OCI-LY7 (cell line): ENCODE data around the gene MYZAP. TPM values are rescaled to one million over a fixed set of nuclear protein-coding genes. Genes with fewer than 3 reads are reported as not detected.
"Not testable (repeated sequence)": the region's sequence is repeated elsewhere in the genome, so short reads cannot be mapped to it uniquely, and the experiment has no call there.

ENCODE experiments used
- BruUV-seq: library from RNA; stranded (reverse); fragments of 400-500 nt; replicated peaks from 2 replicates; lab custom pipeline; 2021; lab: Mats Ljungman, UMichigan
- CTCF ChIA-PET: fragments of 300-600 bp; sonication (Branson Sonifier 250); formaldehyde crosslinking; loops from one replicate; lab custom pipeline; 2022; ENCODE audit warnings: antibody characterized with exemption; ENCODE audit not compliant: unreplicated experiment; lab: Charles Lee
- POLR2A ChIA-PET: fragments of 300-600 bp; sonication (Branson Sonifier 250); formaldehyde crosslinking; loops from one replicate; lab custom pipeline; 2022; ENCODE audit warnings: antibody characterized with exemption; lab: Charles Lee
- DNase-seq: peaks from one replicate; pipeline ENCODE4 v3.0.0-alpha.2; 2015; ENCODE audit warnings: low spot score
- H2AFZ ChIP-seq: fragments of 200-600 bp; sonication (generic), shearing (Covaris generic); 2 replicates; pipeline ENCODE4 v1.6.1; 2014; ENCODE audit warnings: mild to moderate bottlenecking, antibody characterized with exemption, low read length, moderate library complexity
- H3K27ac ChIP-seq: fragments of 200-600 bp; sonication (generic); 2 replicates; pipeline ENCODE4 v1.5.1; 2014; ENCODE audit warnings: mixed run types, low read depth, mild to moderate bottlenecking, moderate library complexity, low read length, inconsistent platforms; ENCODE audit not compliant: poor library complexity, severe bottlenecking
- H3K36me3 ChIP-seq: fragments of 200-600 bp; sonication (generic); 2 replicates; pipeline ENCODE4 v1.6.1; 2014; ENCODE audit warnings: mild to moderate bottlenecking, antibody characterized with exemption, low read length, moderate library complexity, mixed read lengths; ENCODE audit not compliant: insufficient read depth
- H3K4me1 ChIP-seq: fragments of 200-600 bp; sonication (generic); 2 replicates; pipeline ENCODE4 v1.5.1; 2014; ENCODE audit warnings: mild to moderate bottlenecking, low read length; ENCODE audit not compliant: insufficient read depth, poor library complexity, severe bottlenecking
- H3K4me2 ChIP-seq: fragments of 200-600 bp; sonication (generic); 2 replicates; pipeline ENCODE4 v1.6.1; 2014; ENCODE audit warnings: mild to moderate bottlenecking, low read length
- H3K4me3 ChIP-seq: fragments of 200-600 bp; sonication (generic); 2 replicates; pipeline ENCODE4 v1.5.1; 2014; ENCODE audit warnings: mild to moderate bottlenecking, low read depth, low read length; ENCODE audit not compliant: poor library complexity, severe bottlenecking
- H3K79me2 ChIP-seq: fragments of 200-600 bp; sonication (generic); 2 replicates; pipeline ENCODE4 v1.6.1; 2016; ENCODE audit warnings: low read depth, mild to moderate bottlenecking, low read length, moderate library complexity, mixed read lengths; ENCODE audit not compliant: insufficient read depth
- H3K9me2 ChIP-seq: fragments of 200-600 bp; sonication (generic); 2 replicates; pipeline ENCODE4 v1.6.1; 2016; ENCODE audit warnings: mild to moderate bottlenecking, low read length, mixed read lengths; ENCODE audit not compliant: insufficient read depth
- H3K9me3 ChIP-seq: fragments of 200-600 bp; sonication (generic); 2 replicates; pipeline ENCODE4 v1.6.1; 2014; ENCODE audit warnings: mild to moderate bottlenecking, mixed run types, low read length, mixed read lengths
- H4K20me1 ChIP-seq: fragments of 200-600 bp; sonication (generic); 2 replicates; pipeline ENCODE4 v1.6.1; 2014; ENCODE audit warnings: mild to moderate bottlenecking, antibody characterized with exemption, low read length, moderate library complexity, mixed read lengths; ENCODE audit not compliant: insufficient read depth
- EZH2phosphoT487 ChIP-seq: fragments of 200-600 bp; sonication (generic); IDR thresholded peaks from 2 replicates; pipeline ENCODE4 v1.6.1; 2018; ENCODE audit warnings: low read depth, borderline replicate concordance, mild to moderate bottlenecking, mixed run types, antibody characterized with exemption, low read length, moderate library complexity, mixed read lengths
- intact Hi-C: fragments of 100-400 bp; cut with micrococcal nuclease; formaldehyde crosslinking; loops from one replicate; pipeline ENCODE4 v1.10.0; 2022; ENCODE audit not compliant: unreplicated experiment
- total RNA-seq, 2 experiments: library from RNA; depleted of rRNA in 1 of 2; stranded (reverse); fragments of >200 nt in 1 of 2; shearing (Covaris generic) in 1 of 2; gene quantifications; 2 replicates each; pipeline ENCODE4 v1.2.3, GENCODE V29; 2014 to 2022
- TF ChIP-seq, protein P1 (sequence below): fragments of 200-600 bp; sonication (generic); conservative IDR thresholded peaks from 2 replicates; pipeline ENCODE4 v1.5.1; 2014; ENCODE audit warnings: mild to moderate bottlenecking, antibody characterized with exemption, low read length, moderate library complexity, mixed read lengths

MYZAP gene
- total RNA-seq, 2 experiments from 2014 or later, result not detected

DNA sequence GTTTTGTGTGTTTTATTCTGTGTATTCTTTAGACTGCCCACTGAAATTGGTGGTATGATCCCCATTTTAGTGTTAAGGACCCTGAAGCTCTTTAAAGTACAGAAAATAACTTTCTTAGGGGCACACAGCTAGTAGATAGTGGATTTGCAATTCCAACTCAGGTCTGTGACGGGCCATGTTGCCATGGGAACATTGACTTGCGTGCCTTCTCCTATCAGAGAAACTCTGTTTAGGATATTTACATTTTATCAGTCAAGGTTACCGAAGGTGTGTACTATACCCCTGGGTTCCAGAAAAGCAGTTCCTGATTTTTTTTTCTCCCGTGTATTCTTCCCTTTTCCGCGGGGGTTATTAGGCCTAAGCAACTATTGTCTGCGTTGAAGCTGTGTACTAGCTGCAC lies 19.4 kb downstream of the MYZAP start:
- intact Hi-C loops, result no loop called here

DNA sequence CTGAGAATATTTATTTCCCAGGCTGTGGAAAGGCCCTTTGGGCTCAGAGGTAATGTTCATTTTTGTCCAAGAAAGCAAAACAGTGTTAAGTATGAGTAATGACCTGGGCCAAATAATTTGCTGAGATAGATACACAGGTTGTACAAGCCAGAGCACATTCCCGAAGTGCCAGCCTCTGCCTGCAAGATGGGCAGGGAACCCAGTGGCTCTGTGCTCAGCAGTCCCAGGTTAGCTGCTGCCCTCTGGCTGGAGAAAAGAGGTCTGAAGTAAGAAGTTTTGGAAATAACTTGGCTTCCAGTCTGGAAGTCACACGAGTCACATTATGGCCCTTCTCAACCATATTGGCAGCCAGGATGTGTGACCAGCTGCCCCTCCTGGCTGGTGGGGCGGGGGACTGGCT lies 20.2 kb downstream of the MYZAP start:
- no peak overlapping the region for H3K4me2 ChIP-seq
- no peaks in the 10 kb centered on the region for H4K20me1 ChIP-seq
- H3K27ac ChIP-seq, result no peak overlapping the region
- intact Hi-C loops, result no loop called here
- ChIA-PET CTCF (no interaction called here), POLR2A (no interaction called here)
- no peaks in the 10 kb centered on the region for H3K4me1 ChIP-seq
- H3K9me3 ChIP-seq, result no peaks in the 10 kb centered on the region
- H3K79me2 ChIP-seq, result no peaks in the 10 kb centered on the region
- TF ChIP-seq, protein P1, sequence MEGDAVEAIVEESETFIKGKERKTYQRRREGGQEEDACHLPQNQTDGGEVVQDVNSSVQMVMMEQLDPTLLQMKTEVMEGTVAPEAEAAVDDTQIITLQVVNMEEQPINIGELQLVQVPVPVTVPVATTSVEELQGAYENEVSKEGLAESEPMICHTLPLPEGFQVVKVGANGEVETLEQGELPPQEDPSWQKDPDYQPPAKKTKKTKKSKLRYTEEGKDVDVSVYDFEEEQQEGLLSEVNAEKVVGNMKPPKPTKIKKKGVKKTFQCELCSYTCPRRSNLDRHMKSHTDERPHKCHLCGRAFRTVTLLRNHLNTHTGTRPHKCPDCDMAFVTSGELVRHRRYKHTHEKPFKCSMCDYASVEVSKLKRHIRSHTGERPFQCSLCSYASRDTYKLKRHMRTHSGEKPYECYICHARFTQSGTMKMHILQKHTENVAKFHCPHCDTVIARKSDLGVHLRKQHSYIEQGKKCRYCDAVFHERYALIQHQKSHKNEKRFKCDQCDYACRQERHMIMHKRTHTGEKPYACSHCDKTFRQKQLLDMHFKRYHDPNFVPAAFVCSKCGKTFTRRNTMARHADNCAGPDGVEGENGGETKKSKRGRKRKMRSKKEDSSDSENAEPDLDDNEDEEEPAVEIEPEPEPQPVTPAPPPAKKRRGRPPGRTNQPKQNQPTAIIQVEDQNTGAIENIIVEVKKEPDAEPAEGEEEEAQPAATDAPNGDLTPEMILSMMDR, result no peak
- TF ChIP-seq EZH2phosphoT487, result no peak
- BruUV-seq, result no TSS peak
- H2AFZ ChIP-seq, result no peak overlapping the region
- H3K4me3 ChIP-seq, result no peak overlapping the region
- no peaks in the 10 kb centered on the region for H3K36me3 ChIP-seq
- no peaks in the 10 kb centered on the region for H3K9me2 ChIP-seq
- DNase-seq, result no peak

More for the DNA sequence above, 19.4 kb downstream of the MYZAP start:
- no peak for DNase-seq
- ChIA-PET POLR2A (interaction anchor here (0.7 kb wide), 1 partner anchor 1944 kb away, joined by 3 read pairs; no protein-coding TSS in a partner anchor), CTCF (no interaction called here)
- H3K4me1 ChIP-seq, result no peaks in the 10 kb centered on the region
- no peak overlapping the region for H3K27ac ChIP-seq
- BruUV-seq, result no TSS peak
- TF ChIP-seq EZH2phosphoT487, result no peak
- TF ChIP-seq, protein P1, result no peak
- no peak overlapping the region for H3K4me2 ChIP-seq
- no peak overlapping the region for H2AFZ ChIP-seq
- H3K9me3 ChIP-seq, result no peaks in the 10 kb centered on the region
- no peak overlapping the region for H3K4me3 ChIP-seq
- no peaks in the 10 kb centered on the region for H3K36me3 ChIP-seq
- H4K20me1 ChIP-seq, result no peaks in the 10 kb centered on the region
- no peaks in the 10 kb centered on the region for H3K9me2 ChIP-seq
- no peaks in the 10 kb centered on the region for H3K79me2 ChIP-seq

DNA sequence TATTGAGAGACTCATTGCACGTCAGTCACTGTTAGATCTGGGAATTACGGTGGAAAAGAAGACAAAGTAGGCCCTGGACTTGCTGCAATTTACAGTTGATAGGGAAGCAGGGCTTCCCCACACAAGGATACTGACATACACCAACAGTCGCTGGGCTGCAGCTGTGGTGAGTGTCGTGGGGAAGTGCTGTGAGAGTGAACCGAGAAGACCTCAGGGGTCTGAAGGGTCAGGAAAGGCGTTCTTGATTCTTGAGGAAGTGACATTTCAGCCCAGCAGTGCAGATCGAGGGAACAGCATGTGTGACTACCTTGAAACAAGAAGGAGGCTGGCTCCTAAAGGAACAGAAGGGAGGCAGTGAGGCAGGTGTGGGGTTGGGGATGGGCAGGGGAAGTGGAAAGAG lies 22.5 kb downstream of the MYZAP start:
- no peaks in the 10 kb centered on the region for H3K4me1 ChIP-seq
- TF ChIP-seq, protein P1, result no peak
- TF ChIP-seq EZH2phosphoT487, result no peak
- no peaks in the 10 kb centered on the region for H3K9me2 ChIP-seq
- intact Hi-C loops, result no loop called here
- H4K20me1 ChIP-seq, result no peaks in the 10 kb centered on the region
- no TSS peak for BruUV-seq
- no peak overlapping the region for H2AFZ ChIP-seq
- no peak overlapping the region for H3K4me3 ChIP-seq
- POLR2A ChIA-PET, result no interaction called here
- no peak for DNase-seq
- no peak overlapping the region for H3K27ac ChIP-seq
- no peaks in the 10 kb centered on the region for H3K79me2 ChIP-seq
- H3K4me2 ChIP-seq, result no peak overlapping the region
- H3K36me3 ChIP-seq, result no peaks in the 10 kb centered on the region
- no peaks in the 10 kb centered on the region for H3K9me3 ChIP-seq
- CTCF ChIA-PET, result no interaction called here

DNA sequence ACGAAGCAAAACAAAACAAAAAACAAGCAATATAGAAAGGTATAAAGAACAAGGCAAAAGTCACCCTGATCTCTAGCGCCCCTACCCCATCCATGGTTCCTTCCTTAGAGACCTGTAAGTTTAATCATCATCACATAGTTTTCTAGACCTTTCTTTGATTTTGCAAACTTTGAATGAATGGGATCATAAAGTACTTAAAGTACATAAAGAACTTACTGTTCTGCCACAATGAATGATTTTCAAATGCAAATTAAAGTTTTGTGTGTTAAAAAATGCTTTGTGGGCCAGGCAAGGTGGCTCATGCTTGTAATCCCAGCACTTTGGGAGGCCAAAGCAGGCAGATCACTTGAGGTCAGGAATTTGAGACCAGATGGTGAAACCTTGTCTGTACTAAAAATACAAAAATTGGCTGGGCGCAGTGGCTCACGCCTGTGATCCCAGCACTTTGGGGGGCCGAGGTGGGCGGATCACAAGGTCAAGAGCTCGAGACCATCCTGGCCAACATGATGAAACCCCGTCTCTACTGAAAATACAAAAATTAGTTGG lies 24.3 kb downstream of the MYZAP start:
- H3K4me3 ChIP-seq, H3K9me2 ChIP-seq, H3K36me3 ChIP-seq, H3K4me1 ChIP-seq, H2AFZ ChIP-seq, BruUV-seq, H3K27ac ChIP-seq, H3K9me3 ChIP-seq, H4K20me1 ChIP-seq, H3K79me2 ChIP-seq, H3K4me2 ChIP-seq, CTCF ChIA-PET, DNase-seq, intact Hi-C loops, POLR2A ChIA-PET: not testable (repeated sequence)
